Caco-2 (cell line): Measurements from ENCODE around the gene TNFSF9. TPM values are rescaled to one million over a fixed set of nuclear protein-coding genes. Genes with fewer than 3 reads are reported as not detected.

Experiments
- BruUV-seq: library from RNA; stranded (reverse); fragments of 400-500 nt; replicated peaks from 2 replicates; lab custom pipeline; 2021; lab: Mats Ljungman, UMichigan
- CTCF ChIA-PET: fragments of 300-600 bp; sonication (Branson Sonifier 250); formaldehyde crosslinking; loops from one replicate; lab custom pipeline; 2022; ENCODE audit warnings: antibody characterized with exemption; lab: Charles Lee
- POLR2A ChIA-PET: fragments of 300-600 bp; sonication (Branson Sonifier 250); formaldehyde crosslinking; loops from one replicate; lab custom pipeline; 2022; ENCODE audit warnings: antibody characterized with exemption; lab: Charles Lee
- DNase-seq, 2 experiments: peaks; one replicate each; pipeline versions ENCODE4 v3.0.0 to v3.0.0-alpha.2; 2020 to 2022
- H3K27me3 ChIP-seq: replicated peaks from 2 replicates; pipeline ENCODE4 v1.6.0; 2011; ENCODE audit warnings: low read length; ENCODE audit not compliant: control insufficient read depth, insufficient read depth
- H3K36me3 ChIP-seq: 2 replicates; pipeline ENCODE4 v1.5.1; 2011; ENCODE audit warnings: low read length; ENCODE audit not compliant: control insufficient read depth, insufficient read depth
- H3K4me1 ChIP-seq: fragments of 250-450 bp; sonication (Bioruptor Pico); 2 replicates; pipeline ENCODE4 v1.5.1; 2020; ENCODE audit warnings: mild to moderate bottlenecking
- H3K4me3 ChIP-seq: 2 replicates; pipeline ENCODE4 v1.5.1; 2011; ENCODE audit warnings: low read depth, mild to moderate bottlenecking, control low read depth, low read length
- H3K9me3 ChIP-seq: fragments of 250-450 bp; sonication (Bioruptor Pico); 2 replicates; pipeline ENCODE4 v1.5.1; 2020; ENCODE audit warnings: mild to moderate bottlenecking, moderate library complexity
- H3K27ac Mint-ChIP-seq: one replicate; pipeline ENCODE4 v1.8.0; 2022; ENCODE audit warnings: mixed read lengths; ENCODE audit not compliant: unreplicated experiment
- H3K27me3 Mint-ChIP-seq: one replicate; pipeline ENCODE4 v1.8.0; 2022; ENCODE audit warnings: mixed read lengths; ENCODE audit not compliant: insufficient read depth, unreplicated experiment
- H3K36me3 Mint-ChIP-seq: one replicate; pipeline ENCODE4 v1.8.0; 2022; ENCODE audit warnings: mild to moderate bottlenecking, mixed read lengths; ENCODE audit not compliant: insufficient read depth, unreplicated experiment
- H3K4me1 Mint-ChIP-seq: one replicate; pipeline ENCODE4 v1.8.0; 2022; ENCODE audit warnings: low read depth, mixed read lengths; ENCODE audit not compliant: unreplicated experiment
- H3K4me3 Mint-ChIP-seq: one replicate; pipeline ENCODE4 v1.8.0; 2022; ENCODE audit warnings: mild to moderate bottlenecking, moderate library complexity, mixed read lengths; ENCODE audit not compliant: unreplicated experiment
- H3K9me3 Mint-ChIP-seq: one replicate; pipeline ENCODE4 v1.8.0; 2022; ENCODE audit warnings: mixed read lengths; ENCODE audit not compliant: unreplicated experiment
- CTCF ChIP-seq, 2 experiments: fragments of 200-600 bp in 1 of 2; IDR thresholded peaks; 1 replicate in 1 of 2; 2 replicates in 1 of 2; pipeline versions ENCODE4 v1.5.1 to v1.8.0; 2011 to 2022; ENCODE audit warnings: antibody characterized with exemption in 1 of 2, control low read depth in 1 of 2, inconsistent platforms in 1 of 2, low read depth in 1 of 2, low read length in 1 of 2, mild to moderate bottlenecking in 1 of 2, moderate library complexity in 1 of 2; ENCODE audit not compliant: insufficient read depth in 1 of 2, severe bottlenecking in 1 of 2, unreplicated experiment in 1 of 2
- intact Hi-C: fragments of 100-400 bp; cut with micrococcal nuclease; formaldehyde crosslinking; loops from one replicate; pipeline ENCODE4 v1.10.0; 2022; ENCODE audit not compliant: unreplicated experiment
- total RNA-seq: library from RNA; stranded (reverse); gene quantifications from 2 replicates; pipeline ENCODE4 v1.2.3, GENCODE V29; 2022

Gene TNFSF9
- total RNA-seq, 1 experiment from 2014 or later = 0.77 TPM

GRCh38 chr19:6522712-6523111 is 8.1 kb upstream of the TNFSF9 start:
- Mint-ChIP-seq H3K27ac (no peak overlapping the region), H3K27me3 (no peaks in the 10 kb centered on the region), H3K36me3 (no peaks in the 10 kb centered on the region), H3K9me3 (no peaks in the 10 kb centered on the region), H3K4me1 (no peaks in the 10 kb centered on the region), H3K4me3 (no peak overlapping the region)
- TF ChIP-seq CTCF (IDR thresholded peaks at IDR 0.05; ENCODE audit: insufficient read depth in 1 of 2, low read depth in 1 of 2, low read length in 1 of 2, severe bottlenecking in 1 of 2, unreplicated experiment in 1 of 2) = no peak
- Histone ChIP-seq H3K36me3 (no peaks in the 10 kb centered on the region), H3K4me1 (no peaks in the 10 kb centered on the region), H3K4me3 (no peak overlapping the region), H3K27me3 (no peaks in the 10 kb centered on the region), H3K9me3 (no peaks in the 10 kb centered on the region)
- BruUV-seq = no TSS peak
- intact Hi-C loops = no loop called here
- ChIA-PET CTCF (no interaction called here), POLR2A (no interaction called here)
- no peak for DNase-seq

- Histone ChIP-seq H3K9me3 (no peaks in the 10 kb centered on the region), H3K36me3 (no peaks in the 10 kb centered on the region)
- H3K9me3 Mint-ChIP-seq = peaks cover 4% of the 10 kb centered on the region
Measured at GRCh38 chr19:6524311-6524710, 6.5 kb upstream of the TNFSF9 start.

GRCh38 chr19:6527893-6528543 is 2.8 kb upstream of the TNFSF9 start:
- H3K4me3 Mint-ChIP-seq = no peak overlapping the region
- DNase-seq = no peak
- Histone ChIP-seq H3K36me3 (no peaks in the 10 kb centered on the region), H3K9me3 (no peaks in the 10 kb centered on the region), H3K27me3 (no peaks in the 10 kb centered on the region), H3K4me1 (0 out of 2 replicates have a peak, but pooled peaks cover 6% of the 10 kb centered on the region), H3K4me3 (no peak overlapping the region)
- ChIA-PET POLR2A (no interaction called here), CTCF (interaction anchor here (0.5 to 0.6 kb wide), 2 partner anchors 12 to 541 kb away, joined by 3 read pairs; no protein-coding TSS in a partner anchor)
- peaks cover 9% of the 10 kb centered on the region for H3K9me3 Mint-ChIP-seq
- peaks cover 3% of the 10 kb centered on the region for H3K27me3 Mint-ChIP-seq
- TF ChIP-seq CTCF (IDR thresholded peaks at IDR 0.05; ENCODE audit: insufficient read depth in 1 of 2, low read depth in 1 of 2, low read length in 1 of 2, severe bottlenecking in 1 of 2, unreplicated experiment in 1 of 2) = no peak
- no peak overlapping the region for H3K27ac Mint-ChIP-seq
- BruUV-seq = no TSS peak
- intact Hi-C loops = no loop called here
- peaks cover 12% of the 10 kb centered on the region for H3K36me3 Mint-ChIP-seq
- H3K4me1 Mint-ChIP-seq = peaks cover 12% of the 10 kb centered on the region

More at GRCh38 chr19:6524311-6524710, 6.5 kb upstream of the TNFSF9 start:
- POLR2A ChIA-PET = no interaction called here
- H3K4me1 ChIP-seq = no peaks in the 10 kb centered on the region
- CTCF ChIA-PET = no interaction called here
- DNase-seq = no peak
- Mint-ChIP-seq H3K27ac (no peak overlapping the region), H3K27me3 (no peaks in the 10 kb centered on the region), H3K4me3 (no peak overlapping the region), H3K36me3 (no peaks in the 10 kb centered on the region), H3K4me1 (peaks cover 3% of the 10 kb centered on the region)
- BruUV-seq = no TSS peak
- intact Hi-C loops = no loop called here
- no peaks in the 10 kb centered on the region for H3K27me3 ChIP-seq
- TF ChIP-seq CTCF (IDR thresholded peaks at IDR 0.05; ENCODE audit: insufficient read depth in 1 of 2, low read depth in 1 of 2, low read length in 1 of 2, severe bottlenecking in 1 of 2, unreplicated experiment in 1 of 2) = no peak
- H3K4me3 ChIP-seq = no peak overlapping the region
